Stimulated activated CD8-positive, alpha-beta memory T cell treated with anti-CD3 and anti-CD28 coated beads, Interleukin-7, amount 100 ng/mL, for 4 hours (primary cell): Measurements from ENCODE around the gene POLD1.
"Not testable (repeated sequence)": the region's sequence is repeated elsewhere in the genome, so short reads cannot be mapped to it uniquely, and the experiment has no call there.

ENCODE experiments used
- DNase-seq, 2 donors: peaks; one replicate each; pipeline ENCODE4 v3.0.0-alpha.2; 2020; ENCODE audit warnings: low read depth in 2 of 2

The POLD1 gene

DNA sequence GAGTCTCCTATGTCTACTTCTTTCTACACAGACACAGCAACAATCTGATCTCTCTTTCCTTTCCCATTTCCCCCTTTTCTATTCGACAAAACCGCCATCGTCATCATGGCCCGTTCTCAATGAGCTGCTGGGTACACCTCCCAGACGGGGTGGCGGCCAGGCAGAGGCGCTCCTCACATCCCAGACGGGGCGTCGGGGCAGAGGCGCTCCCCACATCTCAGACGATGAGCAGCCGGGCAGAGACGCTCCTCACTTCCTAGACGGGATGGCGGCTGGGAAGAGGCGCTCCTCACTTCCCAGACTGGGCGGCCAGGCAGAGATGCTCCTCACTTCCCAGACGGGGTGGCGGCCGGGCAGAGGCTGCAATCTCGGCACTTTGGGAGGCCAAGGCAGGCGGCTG, 6.8 kb downstream of the POLD1 start:
- not testable (repeated sequence) for DNase-seq

DNA sequence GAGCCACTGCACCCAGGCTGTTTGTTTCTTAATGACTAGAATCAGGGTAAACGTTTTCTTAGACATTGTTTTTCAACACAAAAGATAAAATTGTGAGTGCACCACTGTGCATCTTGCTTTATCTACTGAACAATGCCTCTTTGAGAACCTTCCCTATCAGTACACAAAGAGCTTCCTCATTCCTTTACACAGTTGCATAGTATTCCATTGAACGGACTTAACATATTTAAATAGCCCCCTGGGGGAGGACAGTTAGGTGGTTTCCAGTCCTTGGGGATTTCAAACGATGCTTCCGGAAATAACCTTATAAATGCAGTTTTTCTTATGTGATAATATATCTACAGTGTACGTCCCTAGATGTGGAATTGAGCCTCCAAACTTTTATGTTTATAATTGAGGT, 8.6 kb downstream of the POLD1 start:
- DNase-seq, result no peak

DNA sequence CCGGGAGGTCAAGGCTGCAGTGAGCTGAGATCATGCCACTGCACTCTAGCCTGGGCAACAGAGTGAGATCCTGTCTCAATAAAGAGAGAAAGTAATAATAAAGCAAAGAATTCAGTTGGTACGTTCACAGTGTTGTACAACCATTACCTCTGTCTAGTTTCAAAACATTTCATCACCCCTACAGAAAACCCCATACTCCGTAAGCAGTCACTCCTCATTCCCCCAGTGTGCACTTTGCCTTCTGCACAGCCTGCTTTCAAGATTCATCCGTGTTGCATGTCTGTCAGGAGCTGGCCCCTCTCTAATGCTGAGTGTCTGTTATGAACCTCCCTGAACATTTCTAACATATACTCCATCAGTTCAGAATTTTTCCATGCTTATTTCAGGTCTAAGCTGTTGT, 9.4 kb downstream of the POLD1 start:
- no peak for DNase-seq

DNA sequence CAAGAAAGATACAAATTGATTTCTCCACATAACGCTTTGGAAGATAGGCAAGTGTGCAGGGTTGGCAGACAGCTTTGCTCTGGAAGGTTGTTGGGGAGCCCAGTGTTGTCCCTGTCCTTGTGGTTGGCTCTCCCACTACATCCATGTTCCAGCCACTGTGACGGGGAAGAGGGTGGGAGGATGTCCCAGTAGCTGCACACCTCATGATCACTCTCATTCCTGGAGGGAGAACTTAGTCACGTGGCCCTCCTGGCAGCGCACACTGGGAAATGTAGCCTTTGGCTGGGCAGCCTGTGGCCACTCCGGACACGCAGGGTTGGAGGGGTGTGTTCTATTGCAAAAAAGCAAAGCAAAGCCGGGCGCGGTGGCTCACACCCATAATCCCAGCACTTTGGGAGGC, 9.9 kb downstream of the POLD1 start:
- DNase-seq, result no peak

DNA sequence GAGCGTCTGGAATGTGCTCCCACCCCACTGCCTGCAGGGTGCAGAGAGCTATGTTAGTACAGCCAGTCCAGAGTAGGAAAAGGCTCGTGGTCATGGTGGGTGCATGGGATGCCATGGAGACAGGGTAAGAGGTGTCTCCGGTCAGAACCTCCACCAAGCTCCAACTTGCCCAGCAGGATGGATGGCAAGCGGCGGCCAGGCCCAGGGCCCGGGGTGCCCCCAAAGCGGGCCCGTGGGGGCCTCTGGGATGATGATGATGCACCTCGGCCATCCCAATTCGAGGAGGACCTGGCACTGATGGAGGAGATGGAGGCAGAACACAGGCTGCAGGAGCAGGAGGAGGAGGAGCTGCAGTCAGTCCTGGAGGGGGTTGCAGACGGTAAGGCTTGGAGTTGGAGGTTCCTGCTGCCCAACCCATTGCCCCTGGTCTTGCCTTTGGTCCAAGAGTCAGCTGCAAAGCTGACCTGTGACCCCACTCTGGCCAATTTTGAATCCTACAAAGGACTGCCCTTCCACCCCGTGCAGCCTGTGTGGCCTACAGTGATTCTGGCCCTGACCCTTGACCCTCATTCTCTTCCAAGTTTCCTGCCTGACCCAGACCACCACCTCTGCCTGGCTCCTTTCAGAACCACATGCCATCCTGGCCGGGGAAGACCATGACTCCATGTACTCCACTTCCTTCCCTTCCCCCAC, 14.7 kb downstream of the POLD1 start:
- DNase-seq, result no peak

DNA sequence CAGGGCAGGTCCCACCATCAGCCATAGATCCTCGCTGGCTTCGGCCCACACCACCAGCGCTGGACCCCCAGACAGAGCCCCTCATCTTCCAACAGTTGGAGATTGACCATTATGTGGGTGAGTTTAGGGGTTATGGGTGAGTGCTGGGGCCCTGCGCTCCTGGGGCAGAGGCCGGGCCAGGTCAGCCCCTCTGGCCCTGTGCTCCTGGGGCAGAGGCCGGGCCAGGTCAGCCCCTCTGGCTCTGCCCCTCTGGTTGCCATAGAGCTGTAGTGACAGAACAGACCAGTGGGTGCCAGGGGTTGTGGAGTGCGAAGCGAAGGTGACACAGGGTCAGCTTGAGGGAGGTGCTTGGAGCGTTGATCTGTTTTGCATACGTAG, 15.2 kb downstream of the POLD1 start:
- DNase-seq, result no peak

DNA sequence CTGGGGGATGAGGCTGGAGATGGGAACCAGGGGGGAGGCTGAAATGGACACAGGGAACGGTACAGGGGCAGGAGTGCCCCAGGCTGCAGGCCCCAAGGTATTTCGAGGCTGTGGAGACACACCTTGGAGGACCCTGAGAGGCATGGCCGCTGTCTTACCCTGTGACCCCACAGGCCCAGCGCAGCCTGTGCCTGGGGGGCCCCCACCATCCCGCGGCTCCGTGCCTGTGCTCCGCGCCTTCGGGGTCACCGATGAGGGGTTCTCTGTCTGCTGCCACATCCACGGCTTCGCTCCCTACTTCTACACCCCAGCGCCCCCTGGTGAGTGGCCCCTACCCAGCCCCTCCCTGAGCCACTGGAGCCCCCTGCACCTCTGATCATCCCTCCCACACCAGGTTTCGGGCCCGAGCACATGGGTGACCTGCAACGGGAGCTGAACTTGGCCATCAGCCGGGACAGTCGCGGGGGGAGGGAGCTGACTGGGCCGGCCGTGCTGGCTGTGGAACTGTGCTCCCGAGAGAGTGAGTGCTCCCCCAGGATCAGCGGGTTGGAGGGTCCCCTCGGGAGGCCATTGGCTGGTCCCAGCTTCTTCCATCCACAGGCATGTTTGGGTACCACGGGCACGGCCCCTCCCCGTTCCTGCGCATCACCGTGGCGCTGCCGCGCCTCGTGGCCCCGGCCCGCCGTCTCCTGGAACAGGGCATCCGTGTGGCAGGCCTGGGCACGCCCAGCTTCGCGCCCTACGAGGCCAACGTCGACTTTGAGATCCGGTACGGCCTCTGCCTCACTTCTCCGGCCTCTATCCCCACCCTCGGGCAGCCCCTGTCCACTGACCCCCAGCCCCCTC, 17.7 kb downstream of the POLD1 start:
- DNase-seq, result no peak

DNA sequence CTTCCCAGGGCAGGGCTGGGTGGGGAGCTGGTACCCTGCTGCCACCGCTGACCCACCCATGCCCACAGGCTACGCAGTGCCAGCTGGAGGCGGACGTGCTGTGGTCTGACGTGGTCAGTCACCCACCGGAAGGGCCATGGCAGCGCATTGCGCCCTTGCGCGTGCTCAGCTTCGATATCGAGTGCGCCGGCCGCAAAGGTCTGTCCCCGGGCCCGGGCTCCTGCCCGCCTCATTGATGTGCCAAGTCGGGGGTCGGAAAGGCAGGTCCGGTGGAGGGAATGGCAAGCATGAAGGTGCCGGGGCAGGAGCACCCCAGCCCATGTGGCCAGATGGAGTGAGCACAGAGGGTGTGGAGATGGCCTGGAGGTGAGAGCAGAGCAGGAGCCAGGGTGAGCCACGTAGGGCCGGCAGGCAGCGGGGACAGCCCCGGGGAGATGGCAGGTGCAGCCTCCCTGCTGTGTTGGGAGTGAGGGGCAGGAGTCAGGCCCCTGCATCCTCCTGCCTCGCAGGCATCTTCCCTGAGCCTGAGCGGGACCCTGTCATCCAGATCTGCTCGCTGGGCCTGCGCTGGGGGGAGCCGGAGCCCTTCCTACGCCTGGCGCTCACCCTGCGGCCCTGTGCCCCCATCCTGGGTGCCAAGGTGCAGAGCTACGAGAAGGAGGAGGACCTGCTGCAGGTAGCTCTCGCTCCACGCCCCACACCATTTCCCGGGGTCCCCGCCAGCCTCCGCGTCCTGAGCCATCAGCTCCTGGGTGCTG, 18.6 kb downstream of the POLD1 start:
- no peak for DNase-seq

DNA sequence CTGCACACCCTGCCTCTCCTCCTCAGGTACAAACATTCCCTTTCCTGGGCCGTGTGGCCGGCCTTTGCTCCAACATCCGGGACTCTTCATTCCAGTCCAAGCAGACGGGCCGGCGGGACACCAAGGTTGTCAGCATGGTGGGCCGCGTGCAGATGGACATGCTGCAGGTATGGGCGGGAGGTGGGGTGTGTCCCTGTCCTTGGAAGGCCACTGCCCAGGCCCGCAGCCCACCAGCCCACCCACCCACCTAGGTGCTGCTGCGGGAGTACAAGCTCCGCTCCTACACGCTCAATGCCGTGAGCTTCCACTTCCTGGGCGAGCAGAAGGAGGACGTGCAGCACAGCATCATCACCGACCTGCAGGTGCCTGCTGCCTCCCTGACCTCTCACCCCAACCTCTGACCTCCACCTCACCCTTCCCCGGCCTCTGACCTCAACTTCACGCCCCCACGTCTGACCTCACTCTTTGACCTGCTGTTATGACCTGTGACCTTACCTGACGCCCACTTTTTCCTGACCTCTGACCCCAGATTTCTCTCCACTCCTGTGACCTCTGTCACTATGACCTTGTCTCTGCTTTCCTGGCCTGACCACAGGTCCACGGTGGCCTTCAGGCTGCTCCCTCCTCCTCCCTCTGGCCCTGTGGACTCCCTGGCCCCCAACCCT, 22.1 kb downstream of the POLD1 start:
- DNase-seq, result no peak

DNA sequence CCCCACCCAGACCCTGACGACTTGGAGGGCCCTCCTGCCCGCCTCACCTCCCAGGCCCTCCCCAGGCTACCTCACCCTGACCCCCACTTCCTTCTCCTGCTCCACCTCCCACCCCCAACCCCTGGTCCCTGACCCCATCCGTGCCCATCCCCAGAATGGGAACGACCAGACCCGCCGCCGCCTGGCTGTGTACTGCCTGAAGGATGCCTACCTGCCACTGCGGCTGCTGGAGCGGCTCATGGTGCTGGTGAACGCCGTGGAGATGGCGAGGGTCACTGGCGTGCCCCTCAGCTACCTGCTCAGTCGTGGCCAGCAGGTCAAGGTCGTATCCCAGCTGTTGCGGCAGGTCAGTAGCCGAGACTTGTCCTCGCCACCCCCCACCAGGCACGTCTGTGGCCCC, 22.7 kb downstream of the POLD1 start:
- DNase-seq, result no peak

DNA sequence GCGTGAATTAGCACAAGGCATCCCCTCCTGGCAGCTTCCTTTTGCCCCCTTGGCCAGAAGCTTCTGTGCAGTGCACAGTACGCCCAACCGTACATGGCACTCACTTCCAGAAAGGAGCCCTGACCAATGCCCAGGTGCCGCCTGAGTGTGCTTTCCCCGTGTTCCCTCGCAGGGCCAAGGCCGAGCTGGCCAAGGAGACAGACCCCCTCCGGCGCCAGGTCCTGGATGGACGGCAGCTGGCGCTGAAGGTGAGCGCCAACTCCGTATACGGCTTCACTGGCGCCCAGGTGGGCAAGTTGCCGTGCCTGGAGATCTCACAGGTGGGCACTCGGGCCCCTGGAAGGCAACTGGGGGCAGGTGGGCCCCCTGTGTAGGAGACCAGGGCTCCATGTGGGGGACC, 25.2 kb downstream of the POLD1 start:
- DNase-seq, result no peak

DNA sequence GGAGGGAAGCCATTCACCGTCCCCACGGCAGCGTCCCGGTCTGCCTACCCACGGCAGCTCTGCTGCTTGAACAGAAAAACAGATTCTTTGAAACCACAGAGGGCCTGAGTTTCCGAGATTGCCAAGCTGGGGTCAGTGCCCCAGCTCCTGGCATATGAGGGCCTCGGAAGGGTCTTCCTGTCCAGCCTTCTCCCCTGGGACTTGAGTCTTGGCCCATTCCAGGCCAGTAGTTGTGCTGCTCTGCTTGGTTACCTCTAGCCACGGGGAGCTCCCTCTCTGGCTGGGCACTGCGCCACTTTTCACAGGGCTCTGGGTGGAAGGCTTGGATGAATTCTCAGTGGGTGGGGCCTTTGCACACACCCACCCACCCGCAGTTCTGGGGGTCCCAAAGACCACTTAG, 26.0 kb downstream of the POLD1 start:
- DNase-seq, result no peak

DNA sequence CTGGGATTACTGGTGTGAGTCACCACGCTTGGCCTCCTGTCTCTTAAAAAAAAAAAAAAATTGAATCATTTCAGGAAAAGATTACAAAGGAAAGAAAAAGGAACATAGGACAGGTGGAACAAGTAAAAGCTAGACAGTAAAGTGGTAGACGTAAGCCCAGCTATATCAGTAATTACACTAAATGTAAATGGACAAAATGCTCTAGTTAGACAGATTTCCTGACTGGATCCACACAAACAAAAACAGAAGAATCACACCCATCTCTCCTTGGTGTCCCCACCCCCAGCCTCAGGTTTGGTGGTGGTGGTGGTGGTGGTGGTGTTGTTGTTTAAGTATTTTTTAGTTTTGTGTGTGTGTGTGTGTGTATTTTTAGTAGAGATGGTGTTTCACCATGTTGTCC, 28.3 kb downstream of the POLD1 start:
- DNase-seq, result no peak

DNA sequence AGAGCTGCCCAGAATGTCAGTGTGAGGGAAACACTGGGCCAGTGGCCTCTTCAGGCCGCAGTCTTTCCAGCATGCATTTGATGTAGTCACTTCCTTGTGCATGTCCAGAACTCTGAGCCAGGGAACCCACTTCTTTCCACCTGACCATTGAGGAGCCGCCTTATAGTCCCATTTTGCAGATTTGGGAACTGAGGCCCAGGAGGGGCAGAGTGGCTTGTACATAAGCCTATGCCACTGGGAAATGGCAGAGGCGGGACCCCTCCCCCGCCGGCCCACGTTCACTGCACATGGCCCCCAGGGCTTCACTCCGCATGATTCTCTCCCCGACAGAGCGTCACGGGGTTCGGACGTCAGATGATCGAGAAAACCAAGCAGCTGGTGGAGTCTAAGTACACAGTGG, 28.9 kb downstream of the POLD1 start:
- DNase-seq, result no peak

DNA sequence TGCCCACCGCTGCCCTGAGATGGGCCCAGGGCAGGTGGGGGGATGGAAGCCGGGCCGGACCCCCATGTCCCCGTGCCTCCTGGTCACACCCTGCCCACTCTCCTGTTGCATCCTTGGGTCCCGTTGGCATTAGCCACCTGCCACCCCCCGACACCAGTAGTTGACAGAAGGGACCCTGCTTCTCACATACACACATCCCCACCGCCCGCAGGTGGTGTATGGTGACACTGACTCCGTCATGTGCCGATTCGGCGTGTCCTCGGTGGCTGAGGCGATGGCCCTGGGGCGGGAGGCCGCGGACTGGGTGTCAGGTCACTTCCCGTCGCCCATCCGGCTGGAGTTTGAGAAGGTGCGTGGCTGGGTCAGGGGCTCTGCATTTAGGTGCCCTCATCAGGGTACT, 29.4 kb downstream of the POLD1 start:
- DNase-seq, result no peak

DNA sequence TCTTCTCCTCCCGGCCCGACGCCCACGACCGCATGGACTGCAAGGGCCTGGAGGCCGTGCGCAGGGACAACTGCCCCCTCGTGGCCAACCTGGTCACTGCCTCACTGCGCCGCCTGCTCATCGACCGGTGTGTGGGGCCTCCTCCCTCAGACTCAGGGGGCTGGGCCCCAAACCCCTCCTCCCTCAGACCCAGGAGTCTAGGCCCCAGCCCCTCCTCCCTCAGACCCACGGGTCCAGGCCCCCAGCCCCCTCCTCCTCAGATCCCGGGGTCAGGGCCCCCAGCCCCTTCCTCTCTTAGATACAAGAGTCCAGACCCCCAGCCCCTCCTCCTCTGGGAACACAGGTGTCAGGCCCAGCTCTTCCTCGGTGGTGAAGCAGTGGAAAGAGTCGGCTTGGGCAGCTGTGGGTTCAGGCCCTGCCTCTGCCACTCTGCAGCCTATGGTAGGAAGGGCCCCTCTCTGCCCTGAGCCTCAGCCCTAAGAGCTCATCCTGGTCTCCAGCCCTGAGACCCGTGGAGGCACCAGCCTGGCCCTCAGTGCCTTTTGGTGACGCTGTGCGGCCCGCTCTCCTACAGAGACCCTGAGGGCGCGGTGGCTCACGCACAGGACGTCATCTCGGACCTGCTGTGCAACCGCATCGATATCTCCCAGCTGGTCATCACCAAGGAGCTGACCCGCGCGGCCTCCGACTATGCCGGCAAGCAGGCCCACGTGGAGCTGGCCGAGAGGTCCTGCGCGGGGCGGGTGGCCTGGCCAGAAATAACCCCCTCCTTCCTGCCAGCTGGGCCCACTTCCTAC, 30.9 kb downstream of the POLD1 start:
- peak; percentile 53 to 62 for DNase-seq

DNA sequence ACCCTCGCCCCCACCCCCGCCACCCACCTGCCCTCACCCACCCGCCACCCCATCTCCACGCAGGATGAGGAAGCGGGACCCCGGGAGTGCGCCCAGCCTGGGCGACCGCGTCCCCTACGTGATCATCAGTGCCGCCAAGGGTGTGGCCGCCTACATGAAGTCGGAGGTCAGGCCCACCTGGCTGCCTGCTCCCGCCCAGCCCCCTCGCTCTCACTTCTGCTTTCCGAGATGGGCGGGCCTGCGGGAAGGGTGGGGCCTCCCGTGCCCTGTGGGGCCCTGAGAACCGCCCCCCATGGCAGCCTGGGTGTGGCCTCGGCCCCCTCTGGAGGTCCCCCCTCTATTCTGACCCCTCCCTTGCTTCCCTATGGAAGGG, 31.5 kb downstream of the POLD1 start:
- DNase-seq, result peak in 1 of 2 donors; percentile 15

DNA sequence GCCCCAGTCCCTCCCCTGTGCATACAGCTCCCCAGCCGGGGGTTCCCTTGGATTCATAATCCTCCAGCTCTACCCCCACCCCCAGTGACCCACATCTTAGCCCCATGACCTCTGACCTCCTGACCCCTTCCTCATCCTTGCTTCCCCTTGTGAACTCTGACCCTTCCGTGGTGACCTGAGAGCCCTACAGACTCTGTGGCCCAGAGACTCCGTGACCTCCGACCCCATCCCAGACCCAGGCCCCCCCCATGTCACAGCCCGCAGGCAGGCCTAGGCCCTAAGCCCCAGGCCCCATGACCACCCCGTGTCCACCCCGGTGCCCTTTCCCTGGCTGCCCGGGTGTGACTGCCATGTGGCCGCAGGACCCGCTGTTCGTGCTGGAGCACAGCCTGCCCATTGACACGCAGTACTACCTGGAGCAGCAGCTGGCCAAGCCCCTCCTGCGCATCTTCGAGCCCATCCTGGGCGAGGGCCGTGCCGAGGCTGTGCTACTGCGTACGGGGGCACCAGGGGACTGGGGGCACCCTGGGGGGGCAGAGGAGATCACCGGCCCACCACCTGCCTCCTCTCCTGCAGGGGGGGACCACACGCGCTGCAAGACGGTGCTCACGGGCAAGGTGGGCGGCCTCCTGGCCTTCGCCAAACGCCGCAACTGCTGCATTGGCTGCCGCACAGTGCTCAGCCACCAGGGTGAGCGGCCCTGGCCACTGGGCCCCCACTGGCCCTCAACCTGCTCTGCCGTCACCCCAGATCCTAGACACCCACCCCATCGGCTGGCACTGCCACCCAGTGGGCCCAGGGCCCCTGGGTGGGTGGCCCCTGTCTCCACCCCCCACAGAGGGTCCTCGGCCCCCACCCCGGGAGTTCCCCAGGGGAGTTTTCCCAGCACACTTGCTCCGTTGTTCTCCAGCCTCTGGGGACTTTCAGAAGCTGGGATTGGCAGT, 32.2 kb downstream of the POLD1 start:
- no peak for DNase-seq

DNA sequence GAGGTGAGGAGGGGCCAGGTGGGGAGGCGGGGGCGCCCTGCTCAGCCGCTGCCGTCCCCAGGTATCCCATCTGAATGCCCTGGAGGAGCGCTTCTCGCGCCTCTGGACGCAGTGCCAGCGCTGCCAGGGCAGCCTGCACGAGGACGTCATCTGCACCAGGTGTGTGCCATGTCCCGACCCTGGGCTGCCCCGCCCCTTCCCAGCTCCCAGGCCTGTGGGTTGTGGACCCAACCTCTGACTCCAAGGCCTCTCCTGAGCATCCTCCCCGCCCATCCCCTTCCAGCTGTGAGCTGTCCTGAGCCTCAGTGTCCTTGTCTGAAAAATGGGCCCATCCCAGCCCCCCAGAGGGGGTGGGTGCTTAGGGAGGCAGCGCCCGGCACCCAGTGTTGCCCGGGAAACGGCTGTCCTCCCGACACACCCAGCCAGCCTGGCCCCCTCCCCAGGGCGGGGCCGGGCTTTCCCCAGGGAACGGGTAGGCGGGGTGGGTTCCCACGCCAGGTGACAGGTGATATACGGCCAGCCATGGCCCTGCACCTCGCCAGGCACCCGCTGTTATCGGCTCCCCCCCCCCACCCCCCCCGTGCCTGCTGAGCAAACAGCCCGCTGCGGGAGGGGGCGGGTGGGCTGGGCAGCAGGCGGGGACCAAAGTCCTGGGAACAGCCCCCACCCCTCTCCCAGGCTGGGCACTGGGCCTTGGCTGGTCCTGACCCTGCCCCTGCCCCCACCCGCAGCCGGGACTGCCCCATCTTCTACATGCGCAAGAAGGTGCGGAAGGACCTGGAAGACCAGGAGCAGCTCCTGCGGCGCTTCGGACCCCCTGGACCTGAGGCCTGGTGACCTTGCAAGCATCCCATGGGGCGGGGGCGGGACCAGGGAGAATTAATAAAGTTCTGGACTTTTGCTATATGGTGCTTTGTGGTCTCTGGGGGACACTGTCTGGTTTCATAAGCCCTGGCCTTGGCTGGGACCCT, 33.2 kb downstream of the POLD1 start:
- DNase-seq, result no peak
